Testis (tissue), 3 donors: ENCODE data around the gene TMEM233. TPM values are rescaled to one million over a fixed set of nuclear protein-coding genes. Genes with fewer than 3 reads are reported as not detected.

ENCODE experiments used
- DNase-seq: peaks from one replicate; pipeline ENCODE4 v3.0.0-alpha.2; 2019
- H3K27ac ChIP-seq, 2 donors: fragments of 200-600 bp; sonication (generic); one replicate each; pipeline ENCODE4 v1.5.1; 2019
- H3K27me3 ChIP-seq: fragments of 200-600 bp; sonication (generic); one replicate; pipeline ENCODE4 v1.5.1; 2019
- H3K36me3 ChIP-seq: fragments of 200-600 bp; sonication (generic); one replicate; pipeline ENCODE4 v1.5.1; 2017; ENCODE audit warnings: low read depth; ENCODE audit errors: missing control alignments
- H3K4me1 ChIP-seq: fragments of 200-600 bp; sonication (generic); one replicate; pipeline ENCODE4 v1.5.1; 2019
- H3K4me3 ChIP-seq, 2 donors: fragments of 200-600 bp; sonication (generic); one replicate each; pipeline ENCODE4 v1.5.1; 2017 to 2019
- H3K9me3 ChIP-seq: fragments of 200-600 bp; sonication (generic); one replicate; pipeline ENCODE4 v1.5.1; 2017
- CTCF ChIP-seq, 3 experiments: fragments of 450-650 bp in 2 of 3; fragments of 200-600 bp in 1 of 3; sonication (generic) in 1 of 3; IDR thresholded peaks; one replicate each; pipeline ENCODE4 v1.5.1; 2016 to 2019; ENCODE audit warnings: antibody characterized with exemption in 3 of 3, mild to moderate bottlenecking in 2 of 3, moderate library complexity in 1 of 3
- POLR2A ChIP-seq: fragments of 450-650 bp; IDR thresholded peaks from one replicate; pipeline ENCODE4 v1.6.1; 2017; ENCODE audit warnings: antibody characterized with exemption, mild to moderate bottlenecking, moderate library complexity
- WGBS, 2 donors: methylation state at CpG; one replicate each; pipeline ENCODE4 v1.1.5; 2018; 5-methylcytosine and 5-hydroxymethylcytosine counted together
- intact Hi-C: fragments of 100-400 bp; cut with DNase I; formaldehyde crosslinking; loops from one replicate; pipeline ENCODE4 v1.15.1; 2023; ENCODE audit warnings: low total_unique reads
- polyA plus RNA-seq: library from polyadenylated mRNA; stranded (reverse); fragments of 350-450 nt; fragmentation: Illumina TruSeq; extraction: RNeasy Lipid Tissue Mini Kit (QIAGEN cat#74804); gene quantifications from one replicate; pipeline ENCODE4 v1.2.3, GENCODE V29; 2014; ENCODE audit warnings: low read depth, low replicate concordance; ENCODE audit not compliant: insufficient read depth
- total RNA-seq, 2 donors: library from RNA; depleted of rRNA; stranded (reverse); fragments of >200 nt; gene quantifications; one replicate each; pipeline ENCODE4 v1.2.3, GENCODE V29; 2016

The TMEM233 gene
- total and polyA plus RNA-seq, 3 donors from 2014 or later: 0.31 to 0.47 TPM; not detected in 1

- Histone ChIP-seq H3K9me3 (no peaks in the 10 kb centered on the region), H3K4me3 (peak overlapping the region; percentile 82 to 92), H3K36me3 (no peaks in the 10 kb centered on the region), H3K4me1 (peaks cover 39% of the 10 kb centered on the region), H3K27me3 (no peaks in the 10 kb centered on the region), H3K27ac (peak overlapping the region; percentile 77 to 92)
- TF ChIP-seq POLR2A (no peak), CTCF (IDR thresholded peaks at IDR 0.05) (no peak)
- DNase-seq: no peak
- intact Hi-C loops: no loop called here
- WGBS, 2 donors: 3 to 4% methylated on average over 10 to 14 of the region's 14 CpGs
Observed at GRCh38 chr12:119668324-119668841, 74.8 kb downstream of the TMEM233 start.

GRCh38 chr12:119669744-119670472 is 76.3 kb downstream of the TMEM233 start:
- 27 to 35% methylated on average over 11 of the region's 11 CpGs for WGBS, 2 donors
- intact Hi-C loops: no loop called here
- DNase-seq: no peak
- H3K9me3 ChIP-seq: no peaks in the 10 kb centered on the region
- peaks cover 38% of the 10 kb centered on the region for H3K4me1 ChIP-seq
- peak overlapping the region in 1 of 2 donors; percentile 11 for H3K27ac ChIP-seq
- no peaks in the 10 kb centered on the region for H3K27me3 ChIP-seq
- H3K36me3 ChIP-seq: no peaks in the 10 kb centered on the region
- TF ChIP-seq POLR2A (no peak), CTCF (IDR thresholded peaks at IDR 0.05) (no peak)
- H3K4me3 ChIP-seq: no peak overlapping the region

GRCh38 chr12:119671070-119671469 is 77.5 kb downstream of the TMEM233 start:
- intact Hi-C loops: no loop called here
- H3K27ac ChIP-seq: no peak overlapping the region
- H3K4me1 ChIP-seq: peaks cover 28% of the 10 kb centered on the region
- H3K36me3 ChIP-seq: no peaks in the 10 kb centered on the region
- no peak for DNase-seq
- TF ChIP-seq CTCF (IDR thresholded peaks at IDR 0.05) (no peak), POLR2A (no peak)
- no peaks in the 10 kb centered on the region for H3K27me3 ChIP-seq
- H3K4me3 ChIP-seq: no peak overlapping the region
- 88 to 98% methylated on average over 3 of the region's 3 CpGs for WGBS, 2 donors
- H3K9me3 ChIP-seq: no peaks in the 10 kb centered on the region

GRCh38 chr12:119672194-119672593 is 78.6 kb downstream of the TMEM233 start:
- Histone ChIP-seq H3K27me3 (no peaks in the 10 kb centered on the region), H3K27ac (no peak overlapping the region), H3K36me3 (no peaks in the 10 kb centered on the region), H3K9me3 (no peaks in the 10 kb centered on the region), H3K4me3 (no peak overlapping the region), H3K4me1 (peaks cover 17% of the 10 kb centered on the region)
- 89 to 90% methylated on average over 8 of the region's 8 CpGs for WGBS, 2 donors
- TF ChIP-seq POLR2A: no peak
- TF ChIP-seq CTCF (IDR thresholded peaks at IDR 0.05): no peak
- intact Hi-C loops: no loop called here
- no peak for DNase-seq

- Histone ChIP-seq H3K27me3 (no peaks in the 10 kb centered on the region), H3K4me3 (no peak overlapping the region), H3K36me3 (no peaks in the 10 kb centered on the region), H3K4me1 (peaks cover 12% of the 10 kb centered on the region), H3K9me3 (no peaks in the 10 kb centered on the region), H3K27ac (peak overlapping the region in 1 of 2 donors; percentile 44)
- no peak for TF ChIP-seq CTCF (IDR thresholded peaks at IDR 0.05)
- DNase-seq: no peak
- 78 to 80% methylated on average over 7 of the region's 7 CpGs for WGBS, 2 donors
- intact Hi-C loops: no loop called here
Observed at GRCh38 chr12:119673634-119674033, 80.1 kb downstream of the TMEM233 start.
